8988T (cell line): ENCODE data around the gene SYNE1.
"Not testable (repeated sequence)": the region's sequence is repeated elsewhere in the genome, so short reads cannot be mapped to it uniquely, and the experiment has no call there.

Source experiments
- DNase-seq: peaks from one replicate; pipeline ENCODE4 v3.0.0; 2011

SYNE1 gene

GRCh38 chr6:152474354-152474753 lies 162.8 kb downstream of the SYNE1 start:
- DNase-seq, result no peak

DNA sequence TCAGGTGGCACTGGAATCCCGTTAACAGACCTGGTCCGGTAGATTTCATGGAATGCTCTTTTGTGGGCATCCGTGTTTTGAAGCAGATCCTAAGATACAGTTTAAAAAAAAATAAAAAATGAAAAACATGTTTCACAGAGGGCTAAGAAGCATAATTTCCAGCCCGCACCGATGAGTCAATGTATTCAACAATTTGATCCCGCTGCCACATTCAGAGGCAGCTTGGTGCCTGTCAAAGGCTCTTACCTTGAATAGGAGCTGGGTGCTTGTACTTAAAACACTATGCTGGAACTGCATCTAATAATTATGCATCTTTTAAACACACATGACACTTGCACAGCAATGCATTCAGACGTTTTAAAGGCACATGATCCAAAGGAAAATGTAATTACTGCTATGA lies 164.8 kb downstream of the SYNE1 start:
- no peak for DNase-seq

DNA sequence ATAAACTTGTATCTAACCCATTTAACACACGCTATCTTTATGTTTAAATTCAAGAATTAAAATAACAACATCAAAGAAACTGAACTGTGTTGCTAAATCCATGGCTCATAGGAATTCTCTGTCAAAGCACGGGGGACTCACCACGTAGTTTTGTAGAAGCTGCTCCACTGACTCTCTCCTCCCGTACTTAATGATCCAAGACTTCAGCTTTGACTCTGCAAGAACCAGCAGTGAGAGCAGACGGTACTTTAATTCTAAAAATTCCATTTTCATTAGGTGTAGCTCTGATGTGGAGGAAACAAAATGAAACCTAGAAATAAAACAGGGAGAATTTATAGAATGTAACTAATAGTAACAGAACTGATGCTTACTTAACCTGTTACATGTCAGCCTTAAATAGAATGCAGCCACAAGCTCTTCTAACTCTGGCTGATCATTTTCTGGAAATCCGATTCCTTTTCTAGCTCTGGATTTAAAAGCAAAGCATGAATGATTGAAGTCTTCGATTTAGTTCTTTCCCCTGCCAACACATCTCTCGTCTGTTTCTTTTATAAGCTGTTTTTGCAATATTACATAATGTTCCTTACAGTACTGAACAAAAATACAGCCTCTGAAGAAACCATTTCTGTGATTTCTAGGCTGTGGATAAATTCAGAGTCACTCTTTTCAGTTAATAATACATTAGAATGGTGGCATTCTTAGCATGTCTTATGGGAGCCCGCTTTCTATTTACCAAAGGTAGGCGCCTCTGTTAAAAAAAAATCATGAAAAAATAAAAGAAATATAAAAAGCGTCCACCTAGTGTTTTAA lies 165.5 kb downstream of the SYNE1 start:
- no peak for DNase-seq

- DNase-seq, result no peak
These were observed 174.0 kb downstream of the SYNE1 start for GRCh38 chr6:152463164-152463563.

DNA sequence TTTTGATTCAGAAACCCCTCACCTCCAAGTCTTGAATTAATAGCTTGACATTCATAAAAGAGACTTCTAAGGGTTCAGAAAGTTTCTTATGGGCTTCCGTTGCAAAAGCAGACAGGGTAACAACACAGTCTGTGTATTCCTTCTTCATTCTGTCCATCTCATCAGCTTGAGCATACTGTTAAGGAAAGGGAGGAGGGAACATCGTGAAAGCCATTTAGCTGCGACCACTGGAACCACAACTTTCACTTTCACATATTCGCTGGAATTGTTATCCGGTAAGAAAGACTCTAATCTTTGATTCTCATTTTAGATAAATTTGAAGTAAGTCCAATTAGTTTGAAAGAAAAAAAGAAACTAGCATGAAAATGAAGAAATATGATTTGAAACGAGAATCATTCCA lies 174.4 kb downstream of the SYNE1 start:
- no peak for DNase-seq

DNA sequence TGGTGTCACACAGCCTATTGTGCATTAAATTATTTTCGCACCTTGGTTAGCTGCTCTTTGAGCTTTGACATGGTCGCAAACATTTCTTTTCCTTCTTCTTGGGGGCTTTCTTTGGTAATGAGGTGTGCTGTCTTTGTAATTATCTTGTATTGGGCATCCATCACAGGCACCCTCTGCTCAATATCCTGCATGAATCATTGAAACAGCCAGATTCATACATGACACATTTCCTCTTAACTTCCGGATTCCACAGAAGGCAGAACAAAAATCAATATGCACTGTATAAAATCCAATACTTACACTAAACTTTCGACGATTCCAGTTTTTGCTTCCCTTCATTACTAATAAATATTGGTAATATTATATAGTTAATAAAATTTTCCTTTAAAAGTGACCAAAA lies 175.6 kb downstream of the SYNE1 start:
- no peak for DNase-seq

DNA sequence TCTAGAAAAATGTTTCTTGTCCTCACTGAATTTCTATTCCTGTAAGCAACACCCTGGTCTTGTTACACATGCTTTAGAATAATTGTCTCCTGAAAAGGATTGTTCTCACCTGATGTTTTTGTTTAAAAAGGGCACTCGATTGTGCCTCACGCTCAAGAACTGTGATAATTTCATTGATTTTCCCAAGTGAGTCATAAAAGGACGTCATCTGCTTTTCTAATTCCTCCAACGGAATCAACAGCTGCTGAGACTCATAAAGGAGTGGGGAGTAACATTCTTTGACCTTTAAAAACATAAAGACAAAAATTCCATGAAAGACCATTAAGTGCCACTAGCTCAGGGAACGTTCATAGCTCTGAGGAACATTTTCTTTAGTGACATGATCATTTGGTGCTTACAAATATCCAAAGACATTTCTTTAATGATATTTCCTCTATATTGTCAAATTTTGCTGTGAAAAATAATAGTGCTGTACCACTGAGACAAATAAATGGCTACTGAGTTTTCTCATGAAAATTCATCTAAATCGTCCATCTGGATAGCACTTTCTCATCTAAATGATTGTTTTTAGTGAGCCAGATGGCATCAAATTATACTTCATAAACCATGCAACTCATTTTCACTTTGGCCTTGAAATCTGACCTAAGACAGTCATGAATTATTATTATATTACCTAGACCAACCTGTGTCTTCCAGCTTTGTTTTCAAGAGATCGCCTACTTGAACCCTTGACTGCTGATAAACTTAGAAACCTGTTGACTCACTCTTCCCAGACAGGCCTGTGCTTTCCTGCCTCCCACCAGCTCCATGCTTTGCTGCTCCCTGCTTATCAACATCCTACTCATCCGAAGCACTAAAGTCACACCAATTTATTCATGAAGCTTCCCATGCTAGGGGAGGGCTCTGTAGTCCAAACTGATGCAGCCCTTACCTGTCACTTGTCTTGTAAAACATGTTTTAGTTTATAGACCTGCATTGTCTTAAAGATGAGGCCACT lies 178.2 kb downstream of the SYNE1 start:
- no peak for DNase-seq

GRCh38 chr6:152457949-152458624 lies 179.1 kb downstream of the SYNE1 start:
- no peak for DNase-seq

DNA sequence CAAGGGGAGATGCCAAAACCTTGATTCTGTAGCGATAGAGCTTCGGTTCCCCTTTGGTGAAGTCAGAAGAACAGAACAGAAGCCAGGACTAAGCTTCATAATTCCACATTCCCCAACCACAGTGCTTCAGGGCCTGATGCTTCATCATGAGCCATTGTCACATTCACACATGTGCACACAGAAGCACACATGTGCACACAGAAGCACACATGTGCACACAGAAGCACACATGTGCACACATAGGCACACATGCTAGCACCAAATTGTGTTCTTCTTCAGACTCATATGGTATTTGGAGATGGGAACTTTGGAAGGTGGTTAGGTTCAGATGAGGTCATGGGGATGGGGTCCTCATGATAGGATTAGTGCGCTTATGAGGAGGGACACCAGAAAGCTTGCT lies 183.2 kb downstream of the SYNE1 start:
- DNase-seq, result no peak

DNA sequence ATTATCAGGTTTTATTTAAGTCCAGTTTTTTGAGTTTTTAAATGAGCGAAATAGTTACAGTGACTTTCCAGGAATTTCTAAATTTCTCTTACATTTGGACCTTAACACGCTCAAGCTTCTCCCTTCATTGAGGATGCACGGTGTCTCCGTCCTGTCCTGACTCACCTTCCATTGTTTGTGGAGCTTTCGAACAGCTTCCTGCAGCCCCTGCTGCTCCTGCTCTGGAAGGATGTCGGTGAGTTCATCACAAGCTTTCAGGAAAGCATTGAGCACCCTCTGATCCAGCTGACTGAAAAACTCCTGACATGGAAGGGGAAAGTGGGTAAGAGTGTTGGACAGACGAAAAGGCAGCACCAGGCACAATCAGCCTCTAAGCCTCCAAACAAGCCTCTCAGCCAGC lies 183.7 kb downstream of the SYNE1 start:
- DNase-seq, result no peak

DNA sequence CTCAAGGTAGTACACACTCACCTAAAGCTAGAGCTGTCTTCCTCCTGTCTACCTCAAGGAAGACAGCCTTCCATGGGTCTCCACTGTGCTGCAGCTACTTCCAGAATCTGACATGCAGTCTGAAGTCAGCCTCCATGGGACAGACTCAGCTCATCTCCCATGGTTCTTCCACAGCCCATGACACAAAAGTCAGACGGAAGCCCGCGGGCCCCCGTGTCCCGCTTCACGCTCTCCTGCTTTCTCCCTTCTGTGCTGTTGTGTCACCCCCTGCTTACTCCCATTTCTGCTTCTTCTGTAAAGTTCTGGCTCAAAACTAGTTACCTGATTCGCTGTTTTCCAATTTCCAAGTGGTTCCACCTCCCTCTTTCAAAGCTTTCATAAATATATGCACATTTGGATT lies 184.5 kb downstream of the SYNE1 start:
- no peak for DNase-seq

GRCh38 chr6:152450519-152450918 lies 186.6 kb downstream of the SYNE1 start:
- DNase-seq, result no peak

GRCh38 chr6:152441902-152442301 lies 195.3 kb downstream of the SYNE1 start:
- DNase-seq, result no peak

DNA sequence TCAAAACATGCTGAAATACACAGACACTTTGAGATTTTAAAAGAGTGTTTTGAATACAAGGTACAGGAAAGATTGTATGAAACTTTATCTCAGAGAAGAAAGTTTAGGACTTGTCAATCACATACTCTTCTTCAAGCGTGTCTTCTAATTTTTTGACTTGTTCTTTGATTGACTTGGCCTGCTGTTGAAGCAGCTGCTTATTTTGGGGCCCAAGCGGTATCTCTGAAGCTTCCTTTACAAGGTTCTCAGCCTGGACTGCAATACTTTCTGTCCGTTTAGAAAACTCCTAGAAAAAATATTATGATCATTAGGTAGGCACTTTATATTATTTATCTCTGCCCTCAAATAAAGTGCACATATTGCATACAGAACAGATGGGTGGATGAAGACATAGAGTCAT lies 201.3 kb downstream of the SYNE1 start:
- DNase-seq, result no peak

DNA sequence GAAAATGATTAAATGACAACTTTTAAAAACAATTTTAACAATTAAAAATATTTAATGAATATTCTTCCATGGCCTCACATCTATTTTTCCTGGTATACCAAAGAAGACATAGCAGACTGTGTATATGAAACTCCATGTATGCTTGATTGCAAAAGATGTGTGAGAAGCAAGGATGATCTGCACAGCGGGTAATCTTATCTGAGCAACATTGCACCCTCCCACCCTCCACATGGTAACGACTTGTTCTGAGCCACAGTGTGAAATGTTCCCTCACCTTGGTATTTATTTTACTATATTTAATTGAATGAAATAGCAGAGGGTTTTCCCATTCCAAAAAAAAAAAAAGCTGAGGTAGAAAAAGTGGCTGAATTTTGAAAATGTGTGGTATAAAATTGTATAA lies 204.4 kb downstream of the SYNE1 start:
- DNase-seq, result no peak

DNA sequence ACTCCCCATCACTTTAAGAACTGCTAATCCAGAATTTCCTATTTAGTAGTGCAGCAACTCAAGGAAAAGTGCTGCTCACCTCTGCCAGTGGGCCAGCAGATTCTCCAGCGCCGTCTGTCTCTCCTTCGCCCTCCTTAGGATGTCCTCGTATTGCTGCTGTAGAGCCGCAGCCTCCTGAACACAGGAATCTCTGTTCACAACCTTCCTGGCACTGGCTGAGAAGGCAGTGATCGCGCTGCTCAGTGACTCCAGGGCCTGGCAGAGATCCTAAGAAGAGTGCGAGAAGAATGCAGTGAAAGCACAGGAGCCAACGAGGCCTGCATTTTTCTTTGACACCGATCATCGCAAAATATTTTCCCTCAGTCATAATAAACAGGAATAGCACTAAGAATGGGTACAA lies 209.0 kb downstream of the SYNE1 start:
- DNase-seq, result no peak

GRCh38 chr6:152426276-152426675 lies 210.9 kb downstream of the SYNE1 start:
- DNase-seq, result no peak

DNA sequence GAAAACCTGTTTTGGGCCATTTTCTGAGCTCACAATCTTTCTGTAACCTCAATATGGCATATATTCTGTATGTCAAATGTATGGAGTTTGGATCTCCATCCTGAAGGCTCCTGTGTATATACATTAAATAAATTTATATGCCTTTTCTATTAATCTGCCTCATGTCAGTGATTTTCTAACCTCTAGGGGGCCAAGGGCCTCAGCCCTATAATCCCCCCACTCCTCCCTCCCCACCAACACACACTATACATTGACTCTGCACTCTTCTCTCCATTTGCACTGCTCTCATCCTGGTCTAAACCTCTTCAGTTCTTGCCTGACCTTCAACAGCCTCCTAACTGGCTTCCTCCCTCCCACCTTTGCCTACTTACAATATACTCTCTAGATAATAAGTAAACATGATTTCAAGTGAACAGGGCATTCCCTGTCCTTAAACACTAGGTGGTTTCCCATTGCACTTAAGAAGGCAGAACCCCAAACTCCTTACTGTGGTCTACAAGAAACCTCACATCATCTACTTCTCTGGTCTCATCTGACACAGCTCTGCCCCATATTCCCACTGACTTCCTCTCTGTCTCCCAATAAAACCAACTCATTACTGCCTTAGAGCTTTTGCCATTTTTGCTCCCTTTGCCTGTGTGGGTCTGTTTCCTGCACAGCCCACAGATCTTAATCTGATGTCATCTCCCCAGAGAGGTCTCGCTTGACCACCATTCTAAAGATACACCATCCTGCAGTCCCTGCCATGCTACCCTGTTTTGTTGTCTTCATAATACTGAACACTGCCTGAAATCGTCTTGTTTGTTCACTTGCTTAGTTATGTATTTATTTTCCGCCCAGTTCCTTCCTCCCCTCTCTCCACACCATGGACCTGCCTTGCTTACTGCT lies 213.7 kb downstream of the SYNE1 start:
- DNase-seq, result no peak

DNA sequence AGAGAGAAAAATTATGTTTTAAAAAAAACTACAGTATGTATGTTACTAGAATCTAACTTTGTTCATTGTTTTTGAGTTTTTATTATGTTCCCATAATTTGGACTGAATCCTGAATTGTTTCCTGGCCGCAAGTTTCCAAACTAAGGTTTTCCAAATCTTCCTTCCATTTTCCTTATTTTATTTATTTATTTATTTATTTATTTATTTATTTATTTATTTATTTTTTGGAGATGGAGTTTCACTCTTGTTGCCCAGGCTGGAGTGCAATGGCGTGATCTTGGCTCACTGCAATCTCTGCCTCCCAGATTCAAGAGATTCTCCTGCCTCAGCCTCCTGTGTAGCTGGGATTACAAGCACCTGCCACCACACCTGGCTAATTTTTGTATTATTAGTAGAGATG lies 215.7 kb downstream of the SYNE1 start:
- not testable (repeated sequence) for DNase-seq

DNA sequence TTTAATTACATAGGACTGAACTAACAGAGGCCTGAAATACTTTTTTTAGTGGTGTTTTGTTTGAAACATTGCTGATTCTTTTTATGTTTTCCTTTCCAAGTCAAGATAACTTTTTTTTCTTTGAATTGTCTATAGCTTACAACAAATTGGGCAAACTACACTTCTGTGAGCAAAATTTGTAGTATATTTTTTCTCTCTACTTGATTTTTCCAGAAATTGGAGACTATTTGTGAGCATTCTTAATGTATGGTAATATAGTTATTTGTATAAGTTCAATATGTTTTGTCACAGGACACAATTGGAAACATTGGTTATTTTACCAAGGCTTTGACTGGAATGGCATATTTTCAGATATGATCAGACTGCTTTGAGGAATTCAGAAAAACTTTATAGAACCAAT lies 216.5 kb downstream of the SYNE1 start:
- no peak for DNase-seq

DNA sequence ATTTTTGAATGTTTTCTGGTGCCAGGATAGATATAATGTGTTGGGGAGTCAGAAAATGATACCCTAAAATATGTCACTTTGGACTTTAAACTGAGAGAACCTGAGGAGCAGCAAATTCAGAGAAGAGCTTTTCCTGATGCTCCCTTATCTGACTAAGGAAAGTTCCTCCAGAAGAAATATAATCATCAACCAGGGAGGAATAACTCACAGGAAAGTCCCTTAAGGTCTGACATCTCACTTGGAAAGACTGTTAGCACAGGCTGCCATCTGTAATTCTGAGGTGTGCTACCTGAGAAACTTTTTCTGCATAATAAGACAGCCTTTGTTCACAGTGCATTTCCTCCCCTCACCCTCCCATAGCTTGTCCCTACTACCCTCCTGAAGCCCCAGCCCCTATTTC lies 218.6 kb downstream of the SYNE1 start:
- no peak for DNase-seq

DNA sequence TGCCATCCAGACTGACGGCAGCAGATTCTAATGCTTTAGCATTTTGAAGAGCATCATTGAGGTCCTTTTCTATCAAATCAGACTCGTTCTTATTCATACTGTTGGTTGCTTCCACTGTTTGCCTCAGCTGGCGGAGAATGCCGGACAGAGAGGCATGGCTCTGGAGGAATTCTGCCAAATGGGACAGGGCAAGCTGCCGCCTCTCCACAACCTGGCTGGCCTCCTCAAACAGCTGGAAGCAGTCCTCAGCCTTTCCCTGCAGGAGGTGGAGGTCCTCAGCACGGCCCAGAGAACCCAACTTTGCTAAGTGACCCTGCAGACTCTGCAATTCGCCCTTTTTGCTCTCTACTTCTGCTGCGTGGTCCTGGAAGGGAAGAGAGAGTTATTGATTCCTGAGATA lies 220.5 kb downstream of the SYNE1 start:
- no peak for DNase-seq
